Neural crest cell (in vitro differentiated cells): ENCODE results near the gene TBL3. TPM values are rescaled to one million over a fixed set of nuclear protein-coding genes. Genes with fewer than 3 reads are reported as not detected.
A peak's percentile ranks its signal among the peaks of the same experiment; 100 is the strongest.

ENCODE experiments used
- DNase-seq: peaks from one replicate; pipeline ENCODE4 v3.0.0; 2021; ENCODE audit warnings: low read depth, mixed read lengths, low spot score
- H3K27ac Mint-ChIP-seq: one replicate; pipeline ENCODE4 v1.8.0; 2021; ENCODE audit warnings: mild to moderate bottlenecking, mixed read lengths; ENCODE audit not compliant: unreplicated experiment
- H3K27me3 Mint-ChIP-seq: 2 replicates; pipeline ENCODE4 v1.8.0; 2021; ENCODE audit warnings: low read depth, mild to moderate bottlenecking, mixed read lengths
- H3K36me3 Mint-ChIP-seq: 2 replicates; pipeline ENCODE4 v1.8.0; 2021; ENCODE audit warnings: low read depth, mild to moderate bottlenecking, mixed read lengths
- H3K4me1 Mint-ChIP-seq: 2 replicates; pipeline ENCODE4 v1.8.0; 2021; ENCODE audit warnings: mixed read lengths
- H3K4me3 Mint-ChIP-seq: one replicate; pipeline ENCODE4 v1.8.0; 2021; ENCODE audit warnings: mild to moderate bottlenecking, mixed read lengths
- H3K9me3 Mint-ChIP-seq: 2 replicates; pipeline ENCODE4 v1.8.0; 2021; ENCODE audit warnings: mixed read lengths
- total RNA-seq: library from RNA; stranded (reverse); gene quantifications from 2 replicates; pipeline ENCODE4 v1.2.1, GENCODE V29; 2021
- TF ChIP-seq, protein P1 (sequence below): fragments of 200-600 bp; sonication (generic); conservative IDR thresholded peaks from 2 replicates; pipeline ENCODE4 v1.5.0; 2021; ENCODE audit warnings: antibody characterized with exemption, mild to moderate bottlenecking

TBL3 gene
- total RNA-seq, 1 donor from 2014 or later, result 39.6 TPM

DNA sequence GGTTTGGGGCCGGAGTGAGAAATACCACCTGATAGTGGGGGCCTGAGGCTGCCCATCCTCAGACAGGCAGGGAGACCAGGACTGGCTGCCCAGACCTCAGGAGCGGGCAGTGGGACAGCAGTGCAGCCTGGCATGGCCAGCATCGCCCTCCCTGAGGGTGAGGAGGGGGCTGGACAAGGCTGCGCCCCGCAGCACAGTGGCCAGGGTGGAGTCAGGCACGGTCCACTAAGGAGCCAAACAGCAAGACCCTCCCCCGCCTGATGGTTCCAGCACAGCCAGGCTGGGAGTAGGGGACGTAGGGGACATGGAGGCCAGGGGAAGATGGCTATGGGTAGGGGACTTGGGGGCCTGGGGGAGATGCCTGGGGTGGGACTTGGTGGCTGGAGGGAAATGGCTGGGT, 34.5 kb downstream of the TBL3 start:
- H3K27ac Mint-ChIP-seq, result no peak overlapping the region
- peaks cover 25% of the 10 kb centered on the region for H3K4me1 Mint-ChIP-seq
- H3K27me3 Mint-ChIP-seq, result no peaks in the 10 kb centered on the region
- DNase-seq, result no peak
- peak overlapping the region; percentile 81 for H3K4me3 Mint-ChIP-seq
- no peaks in the 10 kb centered on the region for H3K9me3 Mint-ChIP-seq
- no peaks in the 10 kb centered on the region for H3K36me3 Mint-ChIP-seq
- TF ChIP-seq, protein P1, sequence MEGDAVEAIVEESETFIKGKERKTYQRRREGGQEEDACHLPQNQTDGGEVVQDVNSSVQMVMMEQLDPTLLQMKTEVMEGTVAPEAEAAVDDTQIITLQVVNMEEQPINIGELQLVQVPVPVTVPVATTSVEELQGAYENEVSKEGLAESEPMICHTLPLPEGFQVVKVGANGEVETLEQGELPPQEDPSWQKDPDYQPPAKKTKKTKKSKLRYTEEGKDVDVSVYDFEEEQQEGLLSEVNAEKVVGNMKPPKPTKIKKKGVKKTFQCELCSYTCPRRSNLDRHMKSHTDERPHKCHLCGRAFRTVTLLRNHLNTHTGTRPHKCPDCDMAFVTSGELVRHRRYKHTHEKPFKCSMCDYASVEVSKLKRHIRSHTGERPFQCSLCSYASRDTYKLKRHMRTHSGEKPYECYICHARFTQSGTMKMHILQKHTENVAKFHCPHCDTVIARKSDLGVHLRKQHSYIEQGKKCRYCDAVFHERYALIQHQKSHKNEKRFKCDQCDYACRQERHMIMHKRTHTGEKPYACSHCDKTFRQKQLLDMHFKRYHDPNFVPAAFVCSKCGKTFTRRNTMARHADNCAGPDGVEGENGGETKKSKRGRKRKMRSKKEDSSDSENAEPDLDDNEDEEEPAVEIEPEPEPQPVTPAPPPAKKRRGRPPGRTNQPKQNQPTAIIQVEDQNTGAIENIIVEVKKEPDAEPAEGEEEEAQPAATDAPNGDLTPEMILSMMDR, result no peak

DNA sequence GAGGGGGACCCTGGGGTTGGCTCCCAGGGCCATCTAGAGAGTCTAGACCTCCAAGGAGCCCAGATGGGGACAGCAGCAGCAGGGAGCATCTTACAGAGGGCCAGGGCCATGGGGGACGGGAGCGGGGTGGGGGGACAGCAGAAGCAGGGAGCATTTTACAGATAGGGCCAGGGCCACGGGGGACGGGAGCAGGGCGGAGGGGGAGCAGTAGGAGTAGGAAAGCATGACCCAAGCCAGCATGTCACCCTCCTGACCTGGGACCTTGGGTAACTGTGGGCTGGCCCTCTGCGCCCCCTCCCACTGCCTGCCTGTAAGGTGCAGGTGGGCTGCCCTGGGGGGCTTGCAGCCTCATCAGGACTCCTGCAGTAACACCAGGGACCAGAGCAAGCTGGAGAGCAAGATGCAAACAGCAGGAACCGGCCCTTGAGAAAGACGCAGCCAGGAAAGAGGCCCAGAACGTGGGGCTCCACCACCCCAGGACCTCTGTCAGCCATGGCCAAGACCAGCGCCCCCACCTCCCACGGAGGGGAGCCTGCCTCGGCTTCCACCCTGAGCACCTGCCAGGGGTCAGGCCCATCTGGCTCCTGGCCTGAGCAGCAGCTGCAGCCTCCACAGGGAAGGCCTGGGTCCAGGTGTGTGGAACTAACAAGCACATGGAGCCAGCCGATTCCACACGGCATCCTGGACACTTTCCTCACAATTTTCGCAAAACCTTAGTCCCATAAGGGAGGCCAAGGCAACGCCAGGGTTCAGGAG, 35.4 kb downstream of the TBL3 start:
- H3K36me3 Mint-ChIP-seq, result no peaks in the 10 kb centered on the region
- no peak for DNase-seq
- no peaks in the 10 kb centered on the region for H3K27me3 Mint-ChIP-seq
- H3K27ac Mint-ChIP-seq, result peak overlapping the region; percentile 91
- TF ChIP-seq, protein P1, result no peak
- H3K9me3 Mint-ChIP-seq, result no peaks in the 10 kb centered on the region
- H3K4me3 Mint-ChIP-seq, result peak overlapping the region; percentile 88
- H3K4me1 Mint-ChIP-seq, result peaks cover 25% of the 10 kb centered on the region

- Mint-ChIP-seq H3K9me3 (no peaks in the 10 kb centered on the region), H3K4me1 (peaks cover 25% of the 10 kb centered on the region), H3K27me3 (no peaks in the 10 kb centered on the region), H3K36me3 (no peaks in the 10 kb centered on the region), H3K27ac (no peak overlapping the region), H3K4me3 (peak overlapping the region; percentile 88)
- no peak for DNase-seq
- TF ChIP-seq, protein P1, result no peak
Observed at GRCh38 chr16:2008009-2008526, 36.2 kb downstream of the TBL3 start.

- Mint-ChIP-seq H3K4me1 (peaks cover 25% of the 10 kb centered on the region), H3K27me3 (no peaks in the 10 kb centered on the region), H3K36me3 (no peaks in the 10 kb centered on the region), H3K9me3 (no peaks in the 10 kb centered on the region), H3K4me3 (peak overlapping the region; percentile 88), H3K27ac (peak overlapping the region; percentile 75)
- no peak for DNase-seq
- TF ChIP-seq, protein P1, result no peak
Observed at GRCh38 chr16:2008631-2009163, 36.8 kb downstream of the TBL3 start.

DNA sequence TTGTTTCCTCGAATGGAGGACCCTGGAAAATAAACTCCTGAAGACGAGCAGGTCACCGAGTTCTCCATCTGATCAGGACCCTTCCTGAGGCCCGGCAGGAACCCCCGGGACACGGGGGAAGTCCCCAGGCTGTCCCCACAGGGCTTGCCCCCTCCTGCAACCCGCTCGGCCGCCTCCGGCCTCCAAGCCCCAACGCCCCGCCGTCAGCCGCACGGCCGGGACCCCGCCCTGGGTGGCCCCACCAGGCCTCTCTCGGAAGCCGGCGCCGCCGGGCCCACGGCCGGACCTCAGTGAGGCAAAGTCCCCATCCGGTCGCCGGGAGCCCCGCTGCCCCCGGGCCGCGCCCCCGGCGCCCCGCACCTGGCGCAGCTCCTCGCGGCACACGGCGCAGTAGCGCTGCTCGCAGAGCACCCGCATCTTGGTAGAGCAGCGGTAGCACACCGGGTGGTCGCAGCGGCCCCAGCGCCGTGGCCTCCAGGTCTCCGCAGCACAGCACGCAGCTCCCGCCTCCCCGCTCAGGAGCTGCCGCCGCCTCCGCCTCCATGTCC, 37.4 kb downstream of the TBL3 start:
- no peak overlapping the region for H3K27ac Mint-ChIP-seq
- H3K27me3 Mint-ChIP-seq, result no peaks in the 10 kb centered on the region
- no peaks in the 10 kb centered on the region for H3K36me3 Mint-ChIP-seq
- TF ChIP-seq, protein P1, result no peak
- peaks cover 25% of the 10 kb centered on the region for H3K4me1 Mint-ChIP-seq
- no peaks in the 10 kb centered on the region for H3K9me3 Mint-ChIP-seq
- H3K4me3 Mint-ChIP-seq, result peak overlapping the region; percentile 88
- DNase-seq, result no peak
